HG02938 (cell line): ENCODE results near the gene DPM3.
"Not testable (repeated sequence)": the region's sequence is repeated elsewhere in the genome, so short reads cannot be mapped to it uniquely, and the experiment has no call there.

ENCODE experiments used
- ATAC-seq: cut with Tn5 transposase; IDR thresholded peaks from one replicate; pipeline ENCODE4 v1.9.1; 2021; ENCODE audit warnings: mild to moderate bottlenecking, moderate library complexity; ENCODE audit not compliant: unreplicated experiment

DPM3 gene

DNA sequence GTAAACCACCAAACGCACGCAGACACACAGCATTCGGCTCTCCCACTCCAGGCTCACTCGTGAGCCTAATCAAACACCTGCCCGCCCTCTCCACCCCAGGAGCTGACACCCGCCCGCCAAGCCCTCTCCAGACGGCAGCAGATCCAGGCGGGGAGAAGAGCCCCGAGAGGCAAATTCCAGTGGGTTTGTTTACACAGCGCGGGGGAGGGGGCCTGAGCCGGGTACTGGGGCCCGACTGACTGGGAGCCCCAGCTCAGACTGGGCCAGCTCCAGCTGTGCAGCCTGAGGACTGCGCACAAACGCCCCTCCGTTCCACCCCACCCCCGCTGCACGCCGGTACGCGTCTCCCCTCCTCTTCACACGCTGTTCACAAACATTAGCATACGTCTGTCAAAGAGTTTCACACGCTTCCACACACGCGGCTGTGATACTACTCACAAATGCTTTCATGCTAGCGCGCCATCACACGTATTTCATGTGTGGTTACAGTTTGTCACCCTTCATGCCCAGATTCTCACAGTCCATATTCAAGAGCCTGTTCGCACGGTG is 13.7 kb downstream of the DPM3 start:
- no peak for ATAC-seq

DNA sequence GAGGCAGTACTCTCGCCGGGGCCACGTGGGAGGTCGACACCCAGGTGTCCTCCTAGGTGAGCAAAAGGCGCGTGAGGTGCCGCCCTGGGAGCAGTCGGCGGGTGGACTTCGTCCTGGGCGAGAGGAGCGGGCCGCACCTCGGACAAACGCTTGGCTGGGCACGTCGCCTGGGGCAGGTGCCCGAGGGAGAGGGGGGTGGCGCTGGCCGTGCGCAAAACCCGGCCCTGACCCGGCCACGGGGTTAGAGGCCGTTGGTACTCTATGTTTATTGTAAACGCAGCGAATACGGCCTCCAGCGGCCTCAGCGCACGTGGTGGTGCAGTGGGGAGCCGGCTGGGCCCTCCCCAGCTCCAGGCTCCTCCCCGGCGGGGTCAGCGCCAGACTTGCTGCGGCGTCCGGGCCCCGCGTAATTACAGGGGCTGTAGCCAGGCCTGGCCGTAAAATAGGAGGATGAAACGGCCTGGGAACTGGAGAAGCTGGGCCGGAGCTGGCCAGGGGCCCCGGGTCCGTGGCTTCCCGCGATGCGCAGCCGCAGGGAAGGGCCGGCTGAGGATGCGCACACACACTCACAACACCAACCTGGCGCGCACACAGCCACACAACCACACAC is 14.3 kb downstream of the DPM3 start:
- ATAC-seq, result no peak

DNA sequence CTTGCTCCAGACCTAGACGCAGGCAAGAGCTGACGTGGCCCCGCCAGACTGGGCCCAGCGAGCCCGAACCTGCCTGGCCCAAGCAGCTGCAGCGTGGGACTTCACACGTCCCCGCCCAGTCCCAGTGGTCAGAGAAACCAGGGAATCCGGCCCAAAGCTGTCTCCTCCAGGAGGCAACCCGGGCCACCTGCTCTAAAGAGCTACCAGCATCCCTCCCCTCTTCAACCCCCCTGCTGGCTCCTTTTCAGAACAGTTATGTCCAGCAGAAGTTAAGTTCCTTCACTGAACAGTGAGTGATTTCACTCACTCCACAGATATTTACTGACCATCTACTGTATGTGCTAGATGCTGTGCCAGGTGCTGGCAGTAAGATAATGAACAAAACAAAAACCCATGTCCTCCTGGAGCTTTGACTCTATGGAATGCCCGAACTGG is 14.8 kb downstream of the DPM3 start:
- no peak for ATAC-seq

- no peak for ATAC-seq
These were observed 15.5 kb downstream of the DPM3 start for GRCh38 chr1:155124503-155125463.

DNA sequence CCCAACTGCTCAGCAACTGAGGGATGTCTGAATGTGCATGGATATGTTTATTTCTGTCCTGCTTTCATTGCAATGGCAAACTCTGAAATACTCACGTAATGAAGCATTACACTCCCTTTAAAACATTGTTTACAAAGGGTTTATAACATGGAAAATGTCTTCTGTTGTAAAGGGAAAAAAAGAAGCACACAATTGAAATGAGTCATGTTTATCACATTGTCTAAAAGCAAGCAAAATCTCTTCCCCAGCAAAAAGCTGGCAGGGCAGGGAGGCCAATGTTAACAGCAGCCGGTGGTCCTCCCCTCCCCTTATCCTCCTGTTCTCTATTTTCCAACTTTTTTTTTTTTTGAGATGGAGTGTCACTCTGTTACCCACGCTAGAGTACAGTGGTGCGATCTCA is 16.5 kb downstream of the DPM3 start:
- no peak for ATAC-seq

DNA sequence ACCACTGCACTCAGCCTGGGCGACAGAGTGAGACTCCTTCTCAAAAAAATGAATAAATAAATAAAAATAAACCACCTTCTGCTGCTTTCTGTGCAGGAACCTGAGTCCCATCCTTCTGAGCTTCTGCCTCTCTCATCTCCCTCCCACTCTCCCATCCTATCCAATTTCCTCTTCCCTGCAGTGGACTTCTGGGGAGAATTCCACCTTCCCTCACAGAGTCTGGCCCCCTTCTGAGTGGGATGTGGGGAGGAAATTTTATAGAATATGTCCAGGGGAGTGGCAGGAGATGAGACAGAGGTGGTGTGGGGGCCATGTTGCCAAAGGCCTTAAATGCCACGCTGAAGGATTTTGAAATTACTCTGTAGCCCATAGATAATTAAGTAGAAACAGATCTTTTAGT is 18.0 kb downstream of the DPM3 start:
- no peak for ATAC-seq

GRCh38 chr1:155121249-155121648 is 19.1 kb downstream of the DPM3 start:
- ATAC-seq, result no peak

GRCh38 chr1:155120253-155120652 is 20.1 kb downstream of the DPM3 start:
- ATAC-seq, result no peak

DNA sequence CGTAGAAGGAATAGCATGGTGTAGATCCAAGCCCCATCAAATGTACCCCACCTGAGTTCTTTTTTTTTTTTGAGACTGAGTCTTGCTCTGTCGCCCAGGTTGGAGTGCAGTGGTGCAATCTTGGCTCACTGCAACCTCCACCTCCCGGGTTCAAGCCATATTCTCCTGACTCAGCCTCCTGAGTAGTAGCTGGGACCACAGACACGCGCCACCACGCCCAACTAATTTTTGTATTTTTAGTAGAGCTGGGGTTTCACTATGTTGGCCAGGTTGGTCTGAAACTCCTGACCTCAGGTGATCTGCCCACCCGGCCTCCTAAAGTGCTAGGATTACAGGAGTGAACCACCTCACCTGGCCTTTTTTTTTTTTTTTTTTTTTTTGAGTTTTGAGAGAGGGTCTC is 22.2 kb downstream of the DPM3 start:
- ATAC-seq, result not testable (repeated sequence)

DNA sequence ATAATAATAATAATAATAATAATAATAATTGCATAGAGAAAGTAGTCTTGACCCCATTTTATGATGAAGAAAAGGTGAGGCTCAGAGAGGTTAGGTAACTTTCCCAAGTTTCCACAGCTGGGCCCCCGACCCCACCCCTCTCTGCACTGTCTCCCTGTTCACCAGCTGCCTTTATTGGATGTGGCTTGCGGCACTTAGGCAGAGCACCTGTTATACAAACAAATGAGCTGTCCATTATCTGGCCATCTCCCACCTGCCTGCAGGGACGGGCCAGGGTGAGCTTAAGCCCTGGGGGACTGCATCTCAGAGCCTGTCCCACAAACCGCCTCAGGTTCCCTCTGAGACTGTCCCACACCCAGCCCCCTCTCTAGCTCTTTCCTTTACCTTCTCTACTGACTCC is 22.7 kb downstream of the DPM3 start:
- no peak for ATAC-seq

DNA sequence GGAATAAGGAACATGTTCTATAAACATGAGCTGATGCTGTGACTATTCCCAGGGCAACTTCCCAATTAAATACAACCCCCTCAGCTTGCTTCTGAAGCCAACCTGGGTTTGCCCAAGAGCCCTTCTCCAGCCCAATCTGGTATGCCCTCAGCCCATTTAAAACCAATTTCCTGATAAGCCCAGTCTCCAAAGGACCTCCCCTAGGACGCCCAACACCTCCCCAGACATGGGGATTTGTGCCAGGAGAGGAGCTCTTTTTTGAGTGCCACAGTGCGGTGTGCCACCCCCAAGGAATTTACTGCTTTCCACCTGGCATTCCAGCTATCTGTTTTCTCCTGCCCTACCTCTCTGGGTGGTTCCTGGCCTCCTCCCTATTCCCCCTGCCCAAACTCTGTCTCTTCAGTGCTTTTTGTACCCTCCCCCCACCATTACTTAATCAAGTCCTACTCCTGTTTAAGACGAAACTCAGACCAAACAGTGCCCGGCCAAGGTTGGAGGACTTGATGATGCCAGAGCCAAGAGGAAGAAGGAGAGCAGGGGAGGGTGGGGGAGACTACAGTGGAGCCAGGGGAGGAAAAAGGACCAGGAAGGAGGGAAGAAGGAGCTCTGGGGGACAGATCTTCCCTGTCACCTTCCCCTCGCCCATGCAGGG is 24.1 kb downstream of the DPM3 start:
- no peak for ATAC-seq

DNA sequence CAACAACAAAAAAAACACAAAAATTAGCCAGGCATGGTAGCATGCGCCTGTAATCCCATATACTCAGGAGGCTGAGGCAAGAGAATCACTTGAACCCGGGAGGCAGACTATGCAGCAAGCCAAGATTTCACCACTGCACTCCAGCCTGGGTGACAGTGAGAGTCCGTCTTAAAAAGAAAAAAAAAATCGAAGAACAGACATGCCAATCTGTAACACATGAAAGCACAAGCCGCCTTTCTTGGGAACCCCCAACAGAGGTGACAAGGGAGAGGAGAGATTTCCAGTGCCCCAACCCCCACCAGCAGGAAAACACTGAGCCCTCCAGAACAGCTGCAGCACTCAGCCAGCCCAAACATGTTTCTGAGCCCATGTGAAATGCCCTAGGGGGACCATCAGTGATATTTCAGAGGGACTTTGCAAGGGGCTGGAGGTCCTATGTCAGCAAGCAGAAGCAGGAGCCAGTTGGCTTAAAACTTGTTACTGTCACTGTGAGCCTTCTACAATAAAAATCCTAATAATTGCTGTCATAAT is 26.8 kb downstream of the DPM3 start:
- ATAC-seq, result no peak

GRCh38 chr1:155110826-155111225 is 29.5 kb downstream of the DPM3 start:
- ATAC-seq, result no peak

- no peak for ATAC-seq
These were observed 29.9 kb downstream of the DPM3 start for GRCh38 chr1:155110381-155110780.

DNA sequence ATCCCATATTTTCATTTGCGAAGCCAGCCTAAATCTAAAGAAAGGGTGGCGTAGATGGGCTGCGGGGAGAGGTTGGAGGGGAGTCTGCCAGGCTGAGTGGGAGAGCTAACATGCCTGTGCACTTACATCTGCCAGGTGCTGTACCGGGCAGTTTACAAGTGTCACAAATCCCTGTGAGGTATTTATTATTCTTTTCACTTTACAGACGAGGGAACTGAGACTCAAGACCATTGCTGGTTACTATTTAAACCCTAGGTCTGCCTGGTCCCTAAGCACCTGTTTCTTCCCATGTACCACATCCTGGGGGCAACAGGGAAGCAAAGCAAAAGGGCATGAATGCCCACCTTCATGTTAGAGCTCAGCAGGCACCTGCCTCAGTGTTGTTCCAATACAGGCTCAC is 32.0 kb downstream of the DPM3 start:
- no peak for ATAC-seq

GRCh38 chr1:155107309-155108264 is 32.7 kb downstream of the DPM3 start:
- ATAC-seq, result no peak

DNA sequence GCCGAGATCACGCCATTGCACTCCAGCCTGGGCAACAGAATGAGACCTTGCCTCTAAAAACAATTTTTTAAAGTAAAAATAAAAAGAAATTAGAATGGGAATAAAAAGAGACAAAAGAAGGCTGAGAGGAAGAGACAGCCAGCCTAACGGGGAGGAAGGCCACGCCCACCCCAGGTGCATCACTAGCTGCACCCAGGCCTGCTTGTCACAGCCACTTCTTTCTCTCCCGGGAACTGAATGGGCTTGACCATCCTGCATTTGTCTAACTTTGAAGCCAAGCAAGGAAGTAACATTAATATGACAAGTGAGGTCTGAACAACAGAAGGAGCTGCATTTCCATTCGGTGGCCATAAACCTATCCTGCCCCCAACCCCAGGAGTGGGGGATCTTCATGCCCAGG is 33.5 kb downstream of the DPM3 start:
- ATAC-seq, result no peak

GRCh38 chr1:155105604-155106011 is 34.7 kb downstream of the DPM3 start:
- ATAC-seq, result no peak

DNA sequence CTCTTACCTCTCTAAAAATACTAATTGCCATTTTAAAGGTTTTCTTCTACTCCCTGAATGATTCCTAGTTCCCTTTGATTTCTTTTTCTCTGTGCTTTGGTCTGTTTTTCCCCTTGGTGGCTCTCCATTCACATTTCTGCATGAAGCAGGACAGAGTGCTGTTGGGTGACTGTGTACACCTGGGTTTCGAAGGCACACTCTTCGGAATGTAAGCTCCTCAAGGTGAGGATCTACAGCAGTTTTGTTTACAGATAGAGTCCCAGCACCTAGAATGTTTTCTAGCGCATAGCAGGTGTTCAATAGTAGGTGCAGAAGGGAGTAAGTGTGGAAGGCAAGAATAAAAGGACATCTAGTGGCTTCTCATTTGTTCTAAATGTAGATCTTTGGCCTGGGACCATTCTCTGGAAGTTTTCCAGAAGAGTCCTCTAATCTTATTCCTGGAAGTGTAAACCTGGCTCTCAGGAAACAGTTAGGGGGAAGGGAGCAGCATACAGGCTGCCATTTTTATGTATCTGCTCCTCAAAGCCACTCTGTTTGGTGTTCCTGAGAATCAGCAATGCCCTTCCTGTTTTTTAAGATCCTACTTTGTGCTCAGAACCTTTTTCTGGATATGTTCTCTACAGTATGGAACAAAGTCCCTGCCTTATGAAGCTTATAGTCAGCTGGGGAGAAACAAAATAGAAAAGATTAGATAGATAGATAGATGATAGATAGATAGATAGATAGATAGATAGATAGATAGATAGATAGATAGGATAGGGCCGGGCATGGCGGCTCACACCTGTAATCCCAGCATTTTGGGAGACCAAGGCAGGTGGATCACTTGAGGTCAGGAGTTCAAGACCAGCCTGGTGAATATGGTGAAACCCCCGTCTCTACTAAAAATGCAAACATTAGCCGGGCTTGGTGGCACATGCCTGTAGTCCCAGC is 35.5 kb downstream of the DPM3 start:
- no peak for ATAC-seq
